HepG2 (cell line): ENCODE data around the gene CPB2. TPM values are rescaled to one million over a fixed set of nuclear protein-coding genes. Genes with fewer than 3 reads are reported as not detected.

ENCODE experiments used
- ATF7-NPFF ChIP-seq: sonication (generic); formaldehyde crosslinking; IDR thresholded peaks from 2 replicates; pipeline ENCODE4 v1.8.1; 2023; ENCODE audit warnings: mild to moderate bottlenecking, low read depth, missing genetic modification reagents, moderate library complexity
- CHCHD3 ChIP-seq: sonication (generic); formaldehyde crosslinking; IDR thresholded peaks from 2 replicates; pipeline ENCODE4 v1.8.0; 2022; ENCODE audit warnings: mild to moderate bottlenecking, missing genetic modification reagents, moderate library complexity
- EHMT2 ChIP-seq: fragments of 200-600 bp; sonication (generic); IDR thresholded peaks from 2 replicates; pipeline ENCODE4 v1.7.0; 2017; ENCODE audit warnings: antibody characterized with exemption, low read depth, low read length, borderline replicate concordance
- FOXA1 ChIP-seq, 2 experiments: fragments of 450-650 bp in 1 of 2; sonication (generic) in 1 of 2; formaldehyde crosslinking in 1 of 2; IDR thresholded peaks; 2 replicates each; pipeline versions ENCODE4 v1.4.0 to v1.6.1; 2016 to 2020; ENCODE audit warnings: missing genetic modification reagents in 1 of 2
- FOXO1 ChIP-seq: sonication (generic); formaldehyde crosslinking; IDR thresholded peaks from 2 replicates; pipeline ENCODE4 v1.4.0; 2020; ENCODE audit warnings: missing genetic modification reagents
- KDM1A ChIP-seq: IDR thresholded peaks from 2 replicates; pipeline ENCODE4 v1.6.1; 2016; ENCODE audit warnings: missing compliant biosample characterization
- KMT2A ChIP-seq: sonication (generic); formaldehyde crosslinking; IDR thresholded peaks from 2 replicates; pipeline ENCODE4 v1.4.0; 2020; ENCODE audit warnings: missing genetic modification reagents
- NFE2 ChIP-seq: sonication (generic); formaldehyde crosslinking; IDR thresholded peaks from 2 replicates; pipeline ENCODE4 v1.4.0; 2020; ENCODE audit warnings: missing genetic modification reagents
- NR2C2 ChIP-seq: sonication (generic); formaldehyde crosslinking; IDR thresholded peaks from 2 replicates; pipeline ENCODE4 v1.4.0; 2020; ENCODE audit warnings: missing genetic modification reagents, mild to moderate bottlenecking, moderate library complexity, borderline replicate concordance
- SALL1 ChIP-seq: sonication (generic); formaldehyde crosslinking; IDR thresholded peaks from 2 replicates; pipeline ENCODE4 v1.8.0; 2022; ENCODE audit warnings: mild to moderate bottlenecking, missing genetic modification reagents
- SP2 ChIP-seq: sonication (generic); formaldehyde crosslinking; IDR thresholded peaks from 2 replicates; pipeline ENCODE4 v1.5.1; 2020; ENCODE audit warnings: mild to moderate bottlenecking, missing genetic modification reagents
- ZBTB42 ChIP-seq: sonication (generic); formaldehyde crosslinking; IDR thresholded peaks from 2 replicates; pipeline ENCODE4 v1.5.0; 2020; ENCODE audit warnings: mild to moderate bottlenecking, missing genetic modification reagents
- ZNF124 ChIP-seq: sonication (generic); formaldehyde crosslinking; IDR thresholded peaks from 2 replicates; pipeline ENCODE4 v1.4.0; 2020; ENCODE audit warnings: missing genetic modification reagents
- ZNF343 ChIP-seq: sonication (generic); formaldehyde crosslinking; IDR thresholded peaks from 2 replicates; pipeline ENCODE4 v1.4.0; 2020; ENCODE audit warnings: mild to moderate bottlenecking, missing genetic modification reagents
- ZNF451 ChIP-seq: sonication (generic); formaldehyde crosslinking; IDR thresholded peaks from 2 replicates; pipeline ENCODE4 v1.5.0; 2020; ENCODE audit warnings: mild to moderate bottlenecking, missing genetic modification reagents
- ZNF557 ChIP-seq: sonication (generic); formaldehyde crosslinking; IDR thresholded peaks from 2 replicates; pipeline ENCODE4 v1.4.0; 2020; ENCODE audit warnings: missing genetic modification reagents
- ZNF674 ChIP-seq: sonication (generic); formaldehyde crosslinking; IDR thresholded peaks from 2 replicates; pipeline ENCODE4 v1.5.0; 2020; ENCODE audit warnings: low read depth, mild to moderate bottlenecking, missing genetic modification reagents
- polyA plus RNA-seq, 8 experiments: library from polyadenylated mRNA; depleted of rRNA in 3 of 8; stranded (reverse) in 7 of 8; unstranded in 1 of 8; fragments of >200 nt; fragmentation: Illumina TruSeq in 4 of 8; extraction: Trizol in 4 of 8; gene quantifications; 2 replicates each; pipeline versions ENCODE4 v1.2.1 to v1.2.3, GENCODE V29; 2011 to 2016; ENCODE audit warnings: low read depth in 4 of 8, missing spikeins in 1 of 8, mixed read lengths in 1 of 8; ENCODE audit not compliant: insufficient read depth in 1 of 8
- total RNA-seq, 5 experiments: library from RNA; depleted of rRNA; stranded (reverse); fragments of >200 nt; fragmentation: Illumina TruSeq; extraction: Trizol; gene quantifications; 2 replicates each; pipeline ENCODE4 v1.2.3, GENCODE V29; 2016; ENCODE audit warnings: low read depth in 1 of 5
- TF ChIP-seq, protein P1 (sequence below): sonication (generic); formaldehyde crosslinking; IDR thresholded peaks from 2 replicates; pipeline ENCODE4 v1.8.1; 2022; ENCODE audit warnings: mild to moderate bottlenecking, missing genetic modification reagents
- TF ChIP-seq, protein P2 (sequence below): sonication (generic); formaldehyde crosslinking; IDR thresholded peaks from 2 replicates; pipeline ENCODE4 v1.4.0; 2020; ENCODE audit warnings: mild to moderate bottlenecking, missing genetic modification reagents, borderline replicate concordance
- TF ChIP-seq, protein P3 (sequence below): sonication (generic); formaldehyde crosslinking; conservative IDR thresholded peaks from 2 replicates; pipeline ENCODE4 v1.8.0; 2022; ENCODE audit warnings: missing genetic modification reagents

Gene CPB2
- total and polyA plus RNA-seq, 2 of the 13 experiments (the other 11 are each of a cell fraction or from before 2014, with no cell fraction given): 125 to 140 TPM

DNA sequence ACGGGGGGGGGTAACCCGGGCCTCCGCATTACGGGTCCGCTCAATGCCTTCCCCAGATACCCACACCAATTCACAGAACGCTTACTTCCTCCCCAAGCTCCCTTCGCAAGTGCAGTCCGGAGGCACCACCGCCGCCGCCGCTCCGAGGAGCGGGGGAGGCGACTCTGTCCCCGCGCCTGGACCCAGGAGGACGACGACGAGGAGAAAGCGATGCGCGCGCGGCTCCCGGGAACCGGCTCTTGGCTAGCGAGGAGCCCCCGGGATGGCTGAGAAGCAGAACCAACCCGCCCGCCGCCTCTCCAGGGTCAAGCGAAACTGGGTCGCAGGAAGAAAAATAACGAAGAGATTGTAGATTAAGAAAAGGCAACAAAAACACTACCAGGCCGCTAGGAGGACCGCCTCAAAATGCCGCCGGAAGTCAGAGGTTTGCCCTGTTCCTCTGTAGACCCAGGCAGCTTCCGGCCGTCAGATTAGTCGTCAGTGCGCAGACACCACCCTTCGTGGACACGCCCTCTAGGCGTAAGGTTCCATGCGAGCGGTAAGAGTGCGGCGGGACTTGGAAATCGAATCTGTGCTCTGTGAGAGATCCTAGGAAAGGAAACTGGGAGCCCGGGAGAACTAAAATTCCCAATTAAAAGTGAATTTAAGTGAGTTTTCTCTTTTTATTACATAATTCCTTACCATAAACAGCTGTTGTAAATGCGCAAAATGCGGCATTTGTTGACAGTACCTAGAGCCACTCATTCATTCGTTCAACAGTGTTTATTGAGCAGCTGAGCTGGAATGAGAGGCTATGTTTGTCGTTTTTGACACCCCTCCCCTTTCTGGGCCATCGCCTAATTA lies 52.3 kb downstream of the CPB2 start, which contains the start of gene ZC3H13 (continued):
- TF ChIP-seq ZNF674 (CRISPR knock-in tag) (no peak), NR2C2 (CRISPR knock-in tag) (peak; percentile 69; the same call in 1 of the 2 replicates), ZNF451 (CRISPR knock-in tag) (0 out of 2 replicates have a peak, but pooled peaks have one; percentile 33), FOXO1 (CRISPR knock-in tag) (no peak), SP2 (CRISPR knock-in tag) (no peak; the same call in 1 of the 2 replicates), KMT2A (CRISPR knock-in tag) (peak; percentile 97), KDM1A (CRISPR knock-in tag) (no peak), ZNF124 (no peak), ATF7-NPFF (CRISPR knock-in tag) (0 out of 2 replicates have a peak, but pooled peaks have one; percentile 51), NFE2 (no peak), ZBTB42 (CRISPR knock-in tag) (no peak), EHMT2 (no peak), FOXA1 (IDR thresholded peaks at IDR 0.05) (no peak), FOXA1 (CRISPR knock-in tag; IDR thresholded peaks at IDR 0.05) (no peak; the same call in 1 of the 2 replicates), SALL1 (CRISPR knock-in tag) (no peak), ZNF343 (CRISPR knock-in tag) (0 out of 2 replicates have a peak, but pooled peaks have one; percentile 59), CHCHD3 (CRISPR knock-in tag) (no peak), ZNF557 (no peak)
- TF ChIP-seq, protein P1, sequence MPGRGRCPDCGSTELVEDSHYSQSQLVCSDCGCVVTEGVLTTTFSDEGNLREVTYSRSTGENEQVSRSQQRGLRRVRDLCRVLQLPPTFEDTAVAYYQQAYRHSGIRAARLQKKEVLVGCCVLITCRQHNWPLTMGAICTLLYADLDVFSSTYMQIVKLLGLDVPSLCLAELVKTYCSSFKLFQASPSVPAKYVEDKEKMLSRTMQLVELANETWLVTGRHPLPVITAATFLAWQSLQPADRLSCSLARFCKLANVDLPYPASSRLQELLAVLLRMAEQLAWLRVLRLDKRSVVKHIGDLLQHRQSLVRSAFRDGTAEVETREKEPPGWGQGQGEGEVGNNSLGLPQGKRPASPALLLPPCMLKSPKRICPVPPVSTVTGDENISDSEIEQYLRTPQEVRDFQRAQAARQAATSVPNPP (CRISPR knock-in tag): no peak
- TF ChIP-seq, protein P2, sequence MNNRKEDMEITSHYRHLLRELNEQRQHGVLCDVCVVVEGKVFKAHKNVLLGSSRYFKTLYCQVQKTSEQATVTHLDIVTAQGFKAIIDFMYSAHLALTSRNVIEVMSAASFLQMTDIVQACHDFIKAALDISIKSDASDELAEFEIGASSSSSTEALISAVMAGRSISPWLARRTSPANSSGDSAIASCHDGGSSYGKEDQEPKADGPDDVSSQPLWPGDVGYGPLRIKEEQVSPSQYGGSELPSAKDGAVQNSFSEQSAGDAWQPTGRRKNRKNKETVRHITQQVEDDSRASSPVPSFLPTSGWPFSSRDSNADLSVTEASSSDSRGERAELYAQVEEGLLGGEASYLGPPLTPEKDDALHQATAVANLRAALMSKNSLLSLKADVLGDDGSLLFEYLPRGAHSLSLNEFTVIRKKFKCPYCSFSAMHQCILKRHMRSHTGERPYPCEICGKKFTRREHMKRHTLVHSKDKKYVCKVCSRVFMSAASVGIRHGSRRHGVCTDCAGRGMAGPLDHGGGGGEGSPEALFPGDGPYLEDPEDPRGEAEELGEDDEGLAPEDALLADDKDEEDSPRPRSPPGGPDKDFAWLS: 0 out of 2 replicates have a peak, but pooled peaks have one; percentile 52
- TF ChIP-seq, protein P3, sequence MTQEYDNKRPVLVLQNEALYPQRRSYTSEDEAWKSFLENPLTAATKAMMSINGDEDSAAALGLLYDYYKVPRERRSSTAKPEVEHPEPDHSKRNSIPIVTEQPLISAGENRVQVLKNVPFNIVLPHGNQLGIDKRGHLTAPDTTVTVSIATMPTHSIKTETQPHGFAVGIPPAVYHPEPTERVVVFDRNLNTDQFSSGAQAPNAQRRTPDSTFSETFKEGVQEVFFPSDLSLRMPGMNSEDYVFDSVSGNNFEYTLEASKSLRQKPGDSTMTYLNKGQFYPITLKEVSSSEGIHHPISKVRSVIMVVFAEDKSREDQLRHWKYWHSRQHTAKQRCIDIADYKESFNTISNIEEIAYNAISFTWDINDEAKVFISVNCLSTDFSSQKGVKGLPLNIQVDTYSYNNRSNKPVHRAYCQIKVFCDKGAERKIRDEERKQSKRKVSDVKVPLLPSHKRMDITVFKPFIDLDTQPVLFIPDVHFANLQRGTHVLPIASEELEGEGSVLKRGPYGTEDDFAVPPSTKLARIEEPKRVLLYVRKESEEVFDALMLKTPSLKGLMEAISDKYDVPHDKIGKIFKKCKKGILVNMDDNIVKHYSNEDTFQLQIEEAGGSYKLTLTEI (CRISPR knock-in tag): no peak
